GM18526 (cell line): ENCODE results near the gene RDH5.

Experiments
- POLR2A ChIP-seq: IDR thresholded peaks from 3 replicates; pipeline ENCODE4 v1.6.1; 2011; ENCODE audit not compliant: insufficient read length; ENCODE audit errors: extremely low read depth

Gene RDH5

DNA sequence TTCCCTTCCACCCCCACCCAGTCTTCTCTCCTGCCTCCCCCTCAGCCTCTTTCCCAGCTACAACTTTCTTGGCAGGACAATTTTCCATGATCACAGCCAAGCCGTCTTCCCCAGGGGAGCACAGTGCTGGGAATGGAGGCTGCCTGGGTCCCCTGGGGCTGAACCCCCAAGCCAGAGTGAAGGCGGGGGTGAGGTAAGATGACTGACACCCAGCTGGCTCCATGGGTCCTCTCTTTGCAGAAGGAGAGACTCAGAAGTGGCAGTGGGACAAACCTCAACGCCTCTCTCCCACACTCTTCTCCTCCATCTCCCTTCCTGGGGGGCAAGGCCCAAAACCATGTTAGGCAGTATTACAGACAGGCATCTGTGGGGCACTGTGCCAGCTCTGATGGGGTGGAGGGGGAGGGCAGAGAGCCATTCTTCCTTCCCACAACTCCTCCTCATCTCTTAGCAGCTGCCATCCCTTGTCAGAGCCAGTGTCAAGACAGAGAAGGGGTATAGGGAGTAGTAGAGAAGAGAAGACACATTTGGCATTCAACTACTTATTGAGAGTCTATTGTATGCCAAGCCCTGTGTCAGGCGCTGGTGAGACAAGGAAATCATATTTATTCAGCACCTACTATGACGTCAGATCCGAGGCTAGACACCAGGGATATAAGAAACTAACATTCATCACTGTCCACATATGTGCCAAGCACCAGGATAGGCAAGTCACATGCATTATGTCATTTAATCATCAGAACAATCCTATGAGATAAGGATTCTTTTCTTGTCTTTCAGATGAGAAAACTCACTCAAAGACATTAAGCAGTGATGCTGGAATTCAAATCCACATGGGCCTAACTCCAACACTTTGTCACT lies 16.1 kb upstream of the RDH5 start:
- no peak for TF ChIP-seq POLR2A

DNA sequence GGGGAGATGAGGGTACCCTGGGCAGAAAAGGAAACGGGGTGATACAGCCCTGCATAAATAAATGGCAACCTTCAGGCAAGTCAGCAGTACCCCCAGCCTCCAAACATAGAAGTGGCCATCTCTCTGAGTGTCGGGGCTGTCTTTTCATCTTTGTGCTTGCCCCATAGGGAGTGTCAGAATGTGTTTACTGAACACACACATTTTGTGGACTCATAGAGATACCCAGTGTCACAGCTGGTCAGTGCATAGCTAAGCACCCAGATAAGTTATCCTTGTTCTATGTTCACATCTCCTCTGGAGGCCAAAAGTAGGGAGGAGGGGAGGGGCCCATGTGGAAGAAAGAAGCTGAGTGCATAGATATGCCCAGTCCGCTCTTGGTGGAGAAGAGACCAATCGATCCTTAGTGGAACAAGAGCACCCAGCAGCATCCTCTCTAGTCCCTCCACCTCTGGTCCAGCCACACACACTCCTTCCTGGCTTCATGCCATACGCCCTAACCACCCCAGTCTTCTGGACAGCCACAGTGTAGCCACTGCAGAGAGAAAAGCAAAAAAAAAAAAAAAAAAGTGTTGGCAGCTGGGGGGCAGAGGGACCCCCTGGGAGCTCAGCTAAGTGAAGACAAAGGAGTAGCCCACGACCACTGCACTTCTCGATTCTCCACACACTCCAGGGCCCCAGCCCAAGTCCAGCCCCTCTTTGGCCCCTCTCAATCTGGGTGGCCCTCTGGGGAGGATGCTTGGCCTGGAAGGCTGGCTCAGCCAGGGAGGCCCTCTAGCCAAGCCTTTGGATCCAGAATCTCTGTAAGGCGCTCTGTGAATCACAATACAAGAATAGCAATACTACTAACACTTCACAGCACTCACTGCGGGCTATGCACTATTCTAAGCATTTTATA lies 15.1 kb upstream of the RDH5 start:
- TF ChIP-seq POLR2A = no peak

DNA sequence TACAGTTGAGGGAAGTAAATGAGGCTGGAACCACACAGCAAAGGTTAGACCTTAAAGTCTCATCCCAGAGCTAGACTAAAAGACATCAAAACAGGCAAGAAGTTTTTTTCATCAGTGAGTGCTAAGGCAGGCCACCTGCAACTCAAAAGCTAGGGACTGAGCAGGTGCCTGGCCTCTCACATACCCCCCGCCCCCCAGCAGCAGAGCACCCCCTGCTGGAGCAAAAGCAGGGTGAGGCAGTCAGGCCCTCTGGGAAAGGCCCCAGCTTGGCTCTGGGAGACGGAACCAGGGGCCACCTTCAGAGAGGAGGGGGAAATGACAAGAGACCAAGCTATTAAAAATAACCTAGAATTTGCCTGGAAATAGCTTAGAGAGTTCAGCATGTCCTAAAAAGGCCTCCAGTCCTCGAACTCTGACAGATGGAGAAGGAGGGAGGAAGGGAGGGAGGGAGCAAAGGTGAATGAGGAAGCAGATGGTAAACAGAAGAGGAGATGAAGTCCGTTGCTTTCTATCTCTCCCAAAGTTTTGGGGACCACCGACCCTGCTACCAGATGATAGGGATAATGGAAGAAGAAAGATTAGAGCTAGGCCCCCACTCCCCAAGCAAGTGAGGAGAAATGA lies 14.3 kb upstream of the RDH5 start:
- TF ChIP-seq POLR2A = no peak

DNA sequence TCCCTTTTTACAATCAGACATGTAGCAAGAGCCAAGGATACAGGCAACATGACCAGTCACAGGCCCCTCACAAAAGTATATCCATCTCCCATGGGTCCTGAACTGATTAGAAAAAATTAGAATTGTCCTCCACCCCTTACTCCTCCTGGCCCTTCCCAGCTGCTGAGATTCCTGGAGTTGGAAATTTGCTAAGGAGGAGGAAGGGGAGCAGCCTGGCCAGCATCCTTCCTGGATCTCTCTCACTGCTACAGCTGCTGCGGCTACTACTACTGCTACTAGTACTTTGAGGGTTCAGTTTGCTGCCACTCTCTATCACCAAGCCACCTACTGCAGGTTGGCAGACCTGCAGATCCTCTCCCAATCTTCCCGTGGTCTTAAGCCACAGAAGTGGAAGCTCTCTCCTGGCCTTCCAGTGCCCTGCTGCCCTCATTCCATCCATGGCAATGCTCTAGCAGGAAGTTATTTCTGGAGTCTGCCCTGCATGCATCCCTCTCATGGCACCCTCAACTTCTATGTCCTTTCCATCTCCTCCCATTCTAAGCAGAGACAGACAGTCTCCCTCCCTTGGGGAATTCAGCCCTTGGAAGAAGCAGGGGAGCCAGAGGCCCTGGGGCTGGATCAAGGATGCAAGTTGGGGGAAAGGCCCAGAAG lies 13.5 kb upstream of the RDH5 start:
- TF ChIP-seq POLR2A = no peak

DNA sequence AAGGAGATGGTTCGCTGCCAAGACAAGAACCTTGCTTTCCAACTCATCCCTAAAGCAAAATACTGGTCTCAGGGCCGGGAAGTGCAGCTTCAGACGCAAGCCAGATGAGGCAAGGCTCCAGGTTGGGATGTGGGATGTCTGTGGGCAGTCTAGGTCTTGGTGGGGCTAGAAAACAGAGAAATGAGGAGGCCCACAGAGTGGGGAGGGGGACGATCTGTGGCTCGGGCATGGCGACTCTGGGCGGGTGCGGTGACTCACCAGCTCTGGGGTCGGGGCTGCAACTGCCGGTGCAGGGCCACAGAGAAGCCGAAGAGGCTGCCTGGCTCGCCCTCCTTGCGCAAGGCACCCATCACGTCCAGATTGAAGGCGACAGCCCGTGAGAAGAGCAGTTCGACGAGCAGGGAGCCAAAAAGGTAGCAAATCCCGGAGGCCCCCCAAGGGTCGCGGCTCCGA lies 12.9 kb upstream of the RDH5 start:
- no peak for TF ChIP-seq POLR2A

DNA sequence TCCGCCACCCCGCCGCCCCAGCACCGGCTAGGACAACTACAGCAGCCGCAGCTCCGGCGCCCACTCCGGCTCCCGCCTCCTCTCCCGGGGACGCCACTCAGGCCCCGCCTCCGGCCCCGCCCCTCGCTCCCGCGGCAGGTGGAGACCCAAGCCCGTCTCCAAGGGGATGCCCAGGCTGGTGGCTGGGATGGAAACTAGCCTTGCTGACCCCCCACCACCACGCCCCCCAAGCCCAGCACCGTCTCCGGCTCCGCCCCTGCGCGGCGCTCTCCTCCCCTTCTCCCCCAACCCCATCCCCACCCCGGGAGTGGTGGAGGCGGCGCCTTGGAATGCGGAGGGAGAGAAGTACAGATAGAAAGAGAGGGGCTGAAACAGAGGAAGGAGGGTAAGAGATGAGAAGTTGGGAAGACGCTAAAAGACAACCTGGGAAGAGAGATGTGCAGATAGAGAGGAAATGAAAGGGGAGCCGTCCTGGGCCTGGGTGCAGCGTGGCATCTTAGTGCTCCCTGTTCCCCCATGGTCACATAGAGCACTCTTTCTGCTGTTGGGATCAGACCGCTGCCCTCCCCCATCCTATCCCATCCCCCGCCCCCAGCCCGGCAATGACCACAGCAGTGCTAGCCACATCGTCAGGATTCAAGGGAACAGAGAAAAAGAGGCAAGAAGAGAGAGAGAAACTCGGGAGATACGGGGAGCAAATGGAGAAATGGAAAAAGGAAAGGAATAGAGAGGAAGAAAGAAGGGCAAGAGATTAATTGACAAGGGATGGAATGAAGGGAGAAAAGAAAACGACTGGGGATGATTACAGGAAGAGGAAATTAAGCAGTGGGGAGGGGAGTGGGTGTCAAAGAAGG lies 12.1 kb upstream of the RDH5 start, which contains the start of gene ITGA7:
Gene ITGA7 (minus strand): TSS at position 64 of the 854 bp plus-strand sequence. CDS start 222 bp downstream, outside the sequence.
- no peak for TF ChIP-seq POLR2A

DNA sequence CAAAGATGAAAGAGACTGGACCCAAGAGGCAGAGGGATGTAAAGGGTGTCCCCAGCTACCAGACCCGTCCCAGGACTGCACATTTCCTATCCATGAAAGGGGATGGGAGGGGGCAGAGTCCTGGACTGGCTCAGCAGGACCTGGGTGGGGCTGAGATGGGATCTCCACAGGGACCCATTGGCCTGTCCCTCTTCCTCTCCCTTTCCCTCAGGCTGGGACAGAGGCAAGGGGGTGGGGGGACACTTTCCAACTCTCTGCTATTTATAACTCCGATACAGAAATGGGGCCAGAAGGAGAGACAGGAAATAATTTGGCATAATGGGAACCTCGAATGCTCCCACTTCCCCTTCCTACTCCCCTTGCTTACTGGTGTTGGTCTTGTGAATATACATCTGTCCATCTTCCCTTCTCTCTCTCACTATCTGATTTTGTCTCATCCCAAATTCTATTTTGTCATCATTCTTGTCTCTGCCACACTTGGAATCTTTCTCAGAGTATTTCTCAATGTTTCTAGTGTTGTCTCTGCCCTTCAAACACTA lies 11.4 kb upstream of the RDH5 start:
- no peak for TF ChIP-seq POLR2A

DNA sequence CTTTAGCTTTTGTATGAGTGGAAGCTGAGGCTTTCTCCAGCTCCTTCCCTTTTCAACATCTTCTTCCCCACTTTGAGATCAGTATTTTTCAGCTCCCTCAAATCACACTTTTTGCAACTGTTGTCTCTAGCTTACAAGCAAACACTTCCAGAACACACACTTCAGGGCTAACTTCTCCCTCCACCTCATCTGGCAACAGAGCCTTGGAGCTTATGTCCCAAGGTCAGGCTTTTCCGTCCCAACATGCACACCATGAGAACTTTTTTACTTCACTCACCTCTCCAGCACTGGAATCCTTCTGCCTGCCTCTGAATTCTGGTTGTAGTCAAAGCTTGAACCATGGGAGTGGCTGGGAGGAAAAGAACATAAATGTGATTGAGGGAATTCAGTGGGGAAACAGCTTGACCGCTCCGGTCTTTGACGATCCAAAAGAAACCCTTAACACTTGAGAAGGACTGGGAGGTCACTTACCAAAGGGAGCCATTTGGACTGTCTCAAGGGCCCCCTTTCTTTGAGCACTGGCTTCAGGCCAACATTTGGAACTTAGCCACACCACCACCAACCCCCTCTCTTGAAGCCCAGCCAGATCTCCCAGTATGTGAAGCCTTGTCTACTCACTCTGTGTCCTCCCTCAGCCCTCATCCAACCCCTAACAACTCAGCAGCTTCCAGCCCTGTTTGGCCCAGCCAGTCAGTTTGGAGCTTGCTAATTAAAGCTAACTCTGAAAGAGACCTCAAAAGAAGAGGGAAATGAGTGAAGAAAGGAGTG lies 8.2 kb upstream of the RDH5 start:
- no peak for TF ChIP-seq POLR2A

DNA sequence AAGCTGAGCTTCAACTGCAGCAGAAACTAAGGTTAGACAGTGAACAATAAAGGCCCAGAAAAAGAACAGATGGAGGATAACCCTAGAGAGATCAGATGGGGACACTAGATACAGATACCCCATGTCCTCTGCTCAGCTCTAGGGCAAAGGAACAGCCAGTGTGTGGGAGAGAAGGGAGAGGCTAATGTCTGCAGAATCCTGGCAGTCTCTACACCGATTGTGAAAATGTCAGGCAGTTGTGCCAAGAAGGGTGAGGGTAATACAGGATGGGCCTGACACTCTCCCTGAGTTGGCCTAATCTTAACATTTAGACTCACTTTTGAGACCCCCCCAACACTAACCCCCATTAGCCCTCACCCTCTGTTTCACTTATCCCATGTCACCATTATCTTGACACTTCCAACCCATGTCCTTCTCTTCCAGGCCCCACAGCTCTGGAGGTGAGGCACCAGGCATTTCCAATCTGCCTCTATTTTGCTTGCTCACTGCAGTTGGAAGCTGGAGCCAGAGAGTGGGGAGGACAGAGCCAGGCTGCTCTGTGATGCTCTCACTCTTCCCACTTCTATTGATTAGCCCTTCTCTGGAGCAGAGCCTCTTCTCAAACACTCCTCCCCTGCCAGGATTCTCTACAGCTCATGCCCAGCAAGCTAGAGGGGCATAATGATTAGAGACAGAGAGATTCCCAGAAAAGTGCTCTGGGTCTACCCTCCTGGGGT lies 7.3 kb upstream of the RDH5 start:
- no peak for TF ChIP-seq POLR2A

DNA sequence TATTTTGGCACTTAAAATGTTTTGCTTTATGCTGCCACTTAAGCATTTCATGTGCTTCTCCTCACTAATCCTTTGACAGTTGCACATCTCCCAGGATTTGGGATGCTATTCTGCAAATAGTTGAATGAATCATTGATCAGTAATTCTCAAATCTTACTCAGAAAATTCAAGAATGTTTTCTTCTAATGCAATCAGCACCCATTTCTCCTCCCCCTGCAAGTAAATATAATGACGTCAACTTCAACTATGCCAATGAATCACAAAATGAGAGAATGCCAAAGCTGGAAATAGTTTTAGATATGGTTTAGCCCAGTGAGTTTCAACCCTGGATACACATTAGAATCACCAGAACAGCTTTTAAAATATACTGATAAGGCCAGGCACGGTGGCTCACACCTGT lies 6.5 kb upstream of the RDH5 start:
- TF ChIP-seq POLR2A = no peak

DNA sequence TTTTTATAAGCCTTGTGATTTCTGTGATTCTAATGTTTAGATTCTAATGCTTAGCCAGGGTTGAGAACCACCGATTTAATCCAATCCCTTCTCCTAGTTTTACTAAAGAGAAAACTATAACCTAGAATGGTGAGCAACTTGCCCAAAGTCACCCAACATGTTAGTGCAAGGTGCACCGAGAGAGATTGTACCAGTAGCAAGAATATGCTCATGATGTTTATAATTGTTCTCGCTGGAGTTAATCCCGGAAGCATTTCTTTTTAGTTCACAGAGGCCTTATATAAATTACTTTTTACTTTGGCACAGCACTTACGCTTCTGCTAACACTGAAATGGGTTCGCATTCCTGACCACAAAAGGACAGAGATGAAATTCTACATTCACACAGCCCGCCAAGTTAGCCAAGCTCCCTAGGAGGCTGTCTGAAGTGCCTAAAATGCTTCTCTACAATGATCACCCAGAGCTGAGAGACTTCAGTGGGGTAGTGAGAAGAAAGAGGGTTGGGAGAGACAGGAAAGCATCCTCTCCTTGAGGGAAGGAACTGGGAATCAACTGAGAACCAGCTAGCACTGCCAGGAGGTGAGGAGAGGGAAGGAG lies 4.9 kb upstream of the RDH5 start:
- no peak for TF ChIP-seq POLR2A
